Endothelial cell of umbilical vein (primary cell): Measurements from ENCODE around the gene WDR7. TPM values are rescaled to one million over a fixed set of nuclear protein-coding genes. Genes with fewer than 3 reads are reported as not detected.

ENCODE experiments used
- BruUV-seq: library from RNA; stranded (reverse); fragments of 400-500 nt; replicated peaks from 2 replicates; lab custom pipeline; 2021; lab: Mats Ljungman, UMichigan
- CTCF ChIA-PET: fragments of 300-600, 350-600 bp; sonication (Branson Sonifier 250); formaldehyde crosslinking; loops from one replicate; lab custom pipeline; 2021; ENCODE audit warnings: antibody characterized with exemption, inconsistent platforms; lab: Charles Lee
- POLR2A ChIA-PET: fragments of 300-600, 350-600 bp; sonication (Branson Sonifier 250); formaldehyde crosslinking; loops from one replicate; lab custom pipeline; 2021; ENCODE audit warnings: antibody characterized with exemption, inconsistent platforms; lab: Charles Lee
- DNase-seq: peaks from one replicate; pipeline ENCODE4 v3.0.0-alpha.2; 2011; ENCODE audit warnings: low read depth, low spot score
- FAIRE-seq: peaks from 2 replicates; lab custom pipeline; 2011; peaks lifted over from hg19 to GRCh38; lab: Jason Lieb, UNC
- H2AFZ ChIP-seq: 2 replicates; pipeline ENCODE4 v1.6.0; 2012; ENCODE audit warnings: low read depth, low read length, control low read depth, inconsistent platforms
- H3K27ac ChIP-seq: 2 replicates; pipeline ENCODE4 v1.5.1; 2011; ENCODE audit warnings: low read depth, mild to moderate bottlenecking, control low read depth, low read length, moderate library complexity; ENCODE audit not compliant: insufficient read depth
- H3K27me3 ChIP-seq, 2 experiments: 2 replicates each; pipeline versions ENCODE4 v1.6.0 to v1.6.1; 2011; ENCODE audit warnings: low read length in 2 of 2, mixed read lengths in 1 of 2; ENCODE audit not compliant: control insufficient read depth in 2 of 2, insufficient read depth in 2 of 2
- H3K36me3 ChIP-seq, 2 experiments: 2 replicates in 1 of 2; 3 replicates in 1 of 2; pipeline ENCODE4 v1.5.1; 2011; ENCODE audit warnings: low read length in 2 of 2, mild to moderate bottlenecking in 1 of 2, moderate library complexity in 1 of 2; ENCODE audit not compliant: control insufficient read depth in 2 of 2, insufficient read depth in 2 of 2; ENCODE audit errors: extremely low read depth in 1 of 2
- H3K4me1 ChIP-seq: 3 replicates; pipeline ENCODE4 v1.5.1; 2011; ENCODE audit warnings: mild to moderate bottlenecking, low read length; ENCODE audit not compliant: control insufficient read depth, insufficient read depth; ENCODE audit errors: extremely low read depth
- H3K4me2 ChIP-seq: 2 replicates; pipeline ENCODE4 v1.6.1; 2011; ENCODE audit warnings: low read length, control low read depth, mixed read lengths; ENCODE audit not compliant: insufficient read depth
- H3K4me3 ChIP-seq, 3 experiments: fragments of 200-600 bp in 1 of 3; sonication (generic), shearing (Covaris generic) in 1 of 3; replicated peaks in 1 of 3; 2 replicates each; pipeline ENCODE4 v1.5.1; 2011 to 2016; ENCODE audit warnings: control low read depth in 3 of 3, low read length in 3 of 3, mild to moderate bottlenecking in 2 of 3, inconsistent platforms in 1 of 3, low read depth in 1 of 3, moderate library complexity in 1 of 3; ENCODE audit not compliant: insufficient read depth in 1 of 3
- H3K79me2 ChIP-seq: 2 replicates; pipeline ENCODE4 v1.6.0; 2012; ENCODE audit warnings: low read length, inconsistent platforms; ENCODE audit not compliant: control insufficient read depth, insufficient read depth
- H3K9ac ChIP-seq: replicated peaks from 2 replicates; pipeline ENCODE3; 2011; ENCODE audit warnings: low read length, control low read depth; ENCODE audit not compliant: insufficient read depth; ENCODE audit errors: extremely low read depth
- H3K9me1 ChIP-seq: replicated peaks from 3 replicates; pipeline ENCODE4 v1.6.0; 2011; ENCODE audit warnings: mild to moderate bottlenecking, low read length; ENCODE audit not compliant: control insufficient read depth, insufficient read depth; ENCODE audit errors: extremely low read depth
- H3K9me3 ChIP-seq: replicated peaks from 2 replicates; pipeline ENCODE4 v1.5.1; 2012; ENCODE audit warnings: low read length, inconsistent platforms; ENCODE audit not compliant: control insufficient read depth, insufficient read depth
- H4K20me1 ChIP-seq: replicated peaks from 2 replicates; pipeline ENCODE3; 2011; ENCODE audit warnings: mild to moderate bottlenecking, low read length; ENCODE audit not compliant: control insufficient read depth, insufficient read depth; ENCODE audit errors: extremely low read depth
- CTCF ChIP-seq, 2 donors: IDR thresholded peaks; 1 replicate in 1 of 2; 2 replicates in 1 of 2; pipeline ENCODE4 v1.5.1; 2011; ENCODE audit warnings: low read length in 2 of 2, mild to moderate bottlenecking in 2 of 2, moderate library complexity in 2 of 2, control low read depth in 1 of 2, inconsistent platforms in 1 of 2, low read depth in 1 of 2; ENCODE audit not compliant: insufficient read depth in 1 of 2; ENCODE audit errors: extremely low read depth in 1 of 2
- EZH2 ChIP-seq: IDR thresholded peaks from 2 replicates; pipeline ENCODE4 v1.6.1; 2012; ENCODE audit warnings: borderline replicate concordance, low read depth, mild to moderate bottlenecking, moderate library complexity, low read length, inconsistent platforms; ENCODE audit not compliant: severe bottlenecking
- FOS ChIP-seq: IDR thresholded peaks from 2 replicates; pipeline ENCODE4 v1.6.1; 2011; ENCODE audit warnings: mild to moderate bottlenecking, low read length, moderate library complexity, borderline replicate concordance; ENCODE audit not compliant: insufficient read depth
- GATA2 ChIP-seq: IDR thresholded peaks from 2 replicates; pipeline ENCODE4 v1.7.0; 2011; ENCODE audit warnings: low read depth, mild to moderate bottlenecking, moderate library complexity, mixed read lengths, low read length; ENCODE audit not compliant: insufficient read length, insufficient read depth
- JUN ChIP-seq: IDR thresholded peaks from 2 replicates; pipeline ENCODE4 v1.6.1; 2011; ENCODE audit warnings: borderline replicate concordance, low read depth; ENCODE audit not compliant: insufficient read length, insufficient read depth
- MAX ChIP-seq: IDR thresholded peaks from 2 replicates; pipeline ENCODE4 v1.6.1; 2011; ENCODE audit not compliant: insufficient read depth, insufficient read length
- MYC ChIP-seq: IDR thresholded peaks from one replicate; pipeline ENCODE4 v1.6.1; 2011; ENCODE audit warnings: mild to moderate bottlenecking, low read depth, low read length
- POLR2A ChIP-seq: IDR thresholded peaks from 2 replicates; pipeline ENCODE4 v1.6.1; 2012; ENCODE audit warnings: low read depth, mild to moderate bottlenecking, control low read depth, low read length
- POLR2AphosphoS5 ChIP-seq: IDR thresholded peaks from 2 replicates; pipeline ENCODE4 v1.6.1; 2012; ENCODE audit warnings: low read depth, mild to moderate bottlenecking, control low read depth, low read length, moderate library complexity; ENCODE audit not compliant: insufficient read depth
- dilution Hi-C: fragments of 300-500 bp; cut with MboI; formaldehyde crosslinking; loops from one replicate; pipeline ENCODE4 v1.15.0; 2019; ENCODE audit warnings: low sequenced_read_pairs; ENCODE audit not compliant: extremely low pct_ligation_motif_present
- intact Hi-C: fragments of 100-400 bp; cut with micrococcal nuclease; formaldehyde crosslinking; loops from one replicate; pipeline ENCODE4 v1.10.0; 2022
- polyA plus RNA-seq, 4 experiments: library from polyadenylated mRNA; depleted of rRNA in 3 of 4; stranded (reverse) in 3 of 4; unstranded in 1 of 4; fragments of >200 nt; gene quantifications; 2 replicates each; pipeline versions ENCODE4 v1.2.1 to v1.2.3, GENCODE V29; 2011 to 2012; ENCODE audit warnings: missing spikeins in 1 of 4
- total RNA-seq: library from RNA; stranded (reverse); gene quantifications from 2 replicates; pipeline ENCODE4 v1.2.3, GENCODE V29; 2021

The WDR7 gene
- total and polyA plus RNA-seq, 2 donors (not counting 3 experiments of a cell fraction or from before 2014, with no cell fraction given): 5.9 to 19.0 TPM

GRCh38 chr18:57057890-57058289 is 406.7 kb downstream of the WDR7 start:
- no peaks in the 10 kb centered on the region for H3K4me1 ChIP-seq
- no peaks in the 10 kb centered on the region for H3K9me1 ChIP-seq
- POLR2A ChIA-PET: no interaction called here
- BruUV-seq: no TSS peak
- intact Hi-C loops: no loop called here
- H3K9ac ChIP-seq: no peak overlapping the region
- H3K27me3 ChIP-seq: no peaks in the 10 kb centered on the region
- TF ChIP-seq POLR2A: no peak
- no peak for TF ChIP-seq FOS
- H3K36me3 ChIP-seq: no peaks in the 10 kb centered on the region
- CTCF ChIA-PET: no interaction called here
- H3K4me2 ChIP-seq: no peak overlapping the region
- H3K27ac ChIP-seq: no peak overlapping the region
- FAIRE-seq (no peak), DNase-seq (no peak)
- no peaks in the 10 kb centered on the region for H3K9me3 ChIP-seq
- no peak overlapping the region for H3K4me3 ChIP-seq
- no peaks in the 10 kb centered on the region for H4K20me1 ChIP-seq
- no peak overlapping the region for H2AFZ ChIP-seq
- no peaks in the 10 kb centered on the region for H3K79me2 ChIP-seq
- dilution Hi-C loops: no loop called here

GRCh38 chr18:57058734-57059133 is 407.6 kb downstream of the WDR7 start:
- no peaks in the 10 kb centered on the region for H3K79me2 ChIP-seq
- H3K9me3 ChIP-seq: no peaks in the 10 kb centered on the region
- BruUV-seq: no TSS peak
- no peaks in the 10 kb centered on the region for H3K36me3 ChIP-seq
- ChIA-PET CTCF (no interaction called here), POLR2A (no interaction called here)
- H3K4me1 ChIP-seq: no peaks in the 10 kb centered on the region
- intact Hi-C loops (no loop called here), dilution Hi-C loops (no loop called here)
- H3K4me3 ChIP-seq: no peak overlapping the region
- no peak overlapping the region for H3K9ac ChIP-seq
- H3K4me2 ChIP-seq: no peak overlapping the region
- TF ChIP-seq MYC (no peak), FOS (no peak), EZH2 (no peak), GATA2 (no peak), POLR2AphosphoS5 (no peak), JUN (no peak), POLR2A (no peak), CTCF (IDR thresholded peaks at IDR 0.05; ENCODE audit: extremely low read depth in 1 of 2, insufficient read depth in 1 of 2, low read depth in 1 of 2, low read length in 2 of 2) (no peak), MAX (no peak)
- H2AFZ ChIP-seq: no peak overlapping the region
- no peaks in the 10 kb centered on the region for H3K27me3 ChIP-seq
- no peaks in the 10 kb centered on the region for H3K9me1 ChIP-seq
- no peak for DNase-seq
- H4K20me1 ChIP-seq: no peaks in the 10 kb centered on the region
- no peak for FAIRE-seq
- H3K27ac ChIP-seq: no peak overlapping the region
